AG09319 (cell line): ENCODE measurements around the gene KASH5.

ENCODE experiments used
- DNase-seq: peaks from one replicate; pipeline ENCODE4 v3.0.0-alpha.2; 2010; ENCODE audit warnings: low read depth; ENCODE audit errors: extremely low read depth
- CTCF ChIP-seq: IDR thresholded peaks from 2 replicates; pipeline ENCODE4 v1.5.1; 2011; ENCODE audit warnings: low read depth, mild to moderate bottlenecking, inconsistent platforms, low read length, moderate library complexity

The KASH5 gene

DNA sequence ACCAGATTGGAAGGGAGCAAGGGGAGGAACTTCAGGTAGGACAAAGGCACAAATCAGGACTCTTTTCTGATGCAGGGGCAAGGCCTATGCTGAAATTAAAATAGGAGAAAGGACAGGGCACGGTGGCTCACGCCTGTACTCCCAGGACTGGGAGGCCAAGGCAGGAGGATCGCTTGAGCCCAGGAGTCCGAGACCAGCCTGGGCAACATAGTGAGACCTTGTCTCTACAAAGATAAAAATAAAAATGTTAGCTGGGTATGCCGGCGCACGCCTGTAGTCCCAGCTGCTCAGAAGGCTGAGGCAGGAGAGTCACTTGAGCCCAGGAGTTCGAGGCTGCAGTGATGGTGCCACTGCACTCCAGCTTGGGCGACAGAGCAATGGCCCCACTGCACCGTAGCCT lies 47.6 kb downstream of the KASH5 start:
- DNase-seq = no peak
- no peak for TF ChIP-seq CTCF

GRCh38 chr19:49436381-49437017 lies 48.5 kb downstream of the KASH5 start:
- TF ChIP-seq CTCF = no peak
- no peak for DNase-seq

DNA sequence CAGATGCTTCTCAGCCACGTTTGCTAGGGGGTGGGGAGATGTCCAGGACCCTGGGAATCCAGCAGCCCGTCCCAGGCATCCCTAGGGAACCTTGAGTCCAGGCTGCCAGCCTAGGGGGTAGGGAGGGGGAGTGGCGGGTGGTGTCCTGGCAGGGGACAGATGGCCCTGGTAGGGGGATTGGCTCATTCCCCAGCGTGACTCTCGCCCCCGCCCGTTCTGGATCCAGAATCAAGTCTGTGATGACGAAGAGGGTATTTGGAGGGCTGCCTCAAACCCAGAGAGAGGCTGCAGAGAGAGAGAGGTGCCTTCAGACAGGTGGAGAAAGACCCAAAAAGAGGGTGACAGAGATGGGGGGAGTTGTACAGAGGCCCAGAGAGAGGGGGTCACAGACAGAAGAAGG lies 49.2 kb downstream of the KASH5 start:
- DNase-seq = no peak
- TF ChIP-seq CTCF = no peak

GRCh38 chr19:49438261-49438660 lies 50.2 kb downstream of the KASH5 start:
- DNase-seq = no peak
- TF ChIP-seq CTCF = no peak

- no peak for DNase-seq
- TF ChIP-seq CTCF = no peak
Measured at GRCh38 chr19:49439836-49440235, 51.8 kb downstream of the KASH5 start.

DNA sequence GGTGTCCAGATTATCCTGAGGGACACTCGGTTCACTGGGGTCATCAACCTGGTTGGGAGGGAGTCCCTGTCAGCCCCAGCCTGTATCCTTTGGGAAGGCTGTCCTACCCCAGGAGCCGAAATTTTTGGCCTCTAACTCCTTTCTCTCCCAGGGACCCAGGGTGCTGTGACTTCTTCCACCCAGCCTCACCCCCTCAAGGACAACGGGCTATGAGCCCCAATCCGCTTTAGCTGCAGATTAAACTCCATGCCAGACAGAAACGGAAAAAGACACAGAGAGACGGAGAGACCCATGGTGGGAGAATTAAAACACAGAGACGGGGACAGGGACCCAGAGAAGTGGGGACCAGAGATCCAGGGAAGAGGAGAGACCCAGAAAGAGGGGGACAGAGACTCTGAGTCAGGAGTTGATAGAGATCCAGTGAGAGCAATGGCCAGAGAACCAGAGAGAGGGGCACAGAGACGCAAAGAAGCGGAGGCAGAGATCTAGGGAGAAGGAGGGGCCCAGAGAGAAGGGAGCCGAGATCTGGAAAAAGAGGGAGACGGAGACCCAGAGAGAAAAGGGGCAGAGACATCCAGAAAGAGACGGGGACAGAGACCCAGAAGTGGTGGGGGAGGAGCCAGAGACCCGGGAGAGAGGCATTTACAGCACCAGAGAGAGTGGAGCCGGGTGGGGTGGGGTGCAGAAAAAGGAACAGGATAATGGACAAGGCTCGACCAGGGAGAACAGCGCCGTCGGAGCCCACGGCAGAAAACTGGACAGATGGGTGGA lies 52.6 kb downstream of the KASH5 start:
- no peak for TF ChIP-seq CTCF
- no peak for DNase-seq

DNA sequence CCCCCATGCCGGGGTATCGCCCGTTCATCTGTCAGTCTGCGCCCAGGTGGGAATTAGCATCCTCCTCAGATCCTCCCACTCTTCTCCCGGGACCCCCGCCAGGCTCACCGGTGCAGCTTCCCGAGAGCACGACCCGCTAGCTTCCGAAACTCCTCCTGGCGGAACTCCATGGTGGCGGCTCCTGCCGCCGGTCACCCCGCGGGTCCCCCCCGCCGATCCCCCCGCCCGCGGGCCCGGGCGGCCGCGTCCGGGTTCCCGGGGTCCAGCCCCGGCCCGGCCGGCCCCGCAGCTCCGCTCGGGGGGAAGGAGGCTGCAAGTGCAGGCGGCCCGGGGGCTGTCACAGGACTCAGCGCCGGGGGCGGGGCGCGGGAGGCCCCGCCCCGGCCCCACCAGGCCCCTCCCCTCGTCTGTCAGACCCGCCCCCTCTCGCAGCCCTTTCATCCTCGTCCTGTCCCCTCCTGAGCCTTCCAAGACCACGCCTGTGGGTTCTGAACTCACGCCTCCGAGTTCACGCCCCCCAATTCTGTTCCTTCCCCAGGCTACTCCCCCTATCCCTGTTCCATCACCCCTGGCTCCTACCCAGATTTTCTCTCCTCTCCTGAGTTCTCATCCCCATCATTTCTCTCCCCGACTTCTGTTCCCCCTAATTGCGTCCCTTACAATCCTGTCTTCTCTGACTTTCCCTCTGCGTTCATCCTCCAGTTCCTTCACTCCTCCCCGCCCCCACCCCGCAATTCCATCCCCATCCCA lies 53.3 kb downstream of the KASH5 start, which contains the start of gene SLC17A7:
SLC17A7 (minus strand) TSS at position 318 of the 750 bp plus-strand sequence; CDS start at position 170, 148 bp downstream.
- TF ChIP-seq CTCF = no peak
- no peak for DNase-seq
